HG02943 (cell line): ENCODE measurements around the gene HRAS.

Experiments
- ATAC-seq: cut with Tn5 transposase; IDR thresholded peaks from one replicate; pipeline ENCODE4 v1.9.1; 2021; ENCODE audit warnings: mild to moderate bottlenecking, low read depth, moderate library complexity; ENCODE audit not compliant: unreplicated experiment

Gene HRAS

GRCh38 chr11:497565-498296 is 37.6 kb downstream of the HRAS start:
- ATAC-seq = no peak

- no peak for ATAC-seq
Measured at GRCh38 chr11:496834-497564, 38.4 kb downstream of the HRAS start.

GRCh38 chr11:495537-495931 is 39.8 kb downstream of the HRAS start:
- no peak for ATAC-seq

GRCh38 chr11:494761-495536 is 40.4 kb downstream of the HRAS start:
- no peak for ATAC-seq

GRCh38 chr11:492427-493226 is 42.7 kb downstream of the HRAS start:
- ATAC-seq = no peak

GRCh38 chr11:491358-491757 is 44.0 kb downstream of the HRAS start:
- no peak for ATAC-seq

GRCh38 chr11:490930-491260 is 44.5 kb downstream of the HRAS start:
- ATAC-seq = no peak

GRCh38 chr11:490186-490929 is 45.0 kb downstream of the HRAS start:
- no peak for ATAC-seq

- no peak for ATAC-seq
Measured at GRCh38 chr11:489610-490185, 45.7 kb downstream of the HRAS start.

GRCh38 chr11:488992-489391 is 46.4 kb downstream of the HRAS start:
- no peak for ATAC-seq

GRCh38 chr11:488579-488978 is 46.8 kb downstream of the HRAS start:
- ATAC-seq = no peak

GRCh38 chr11:488062-488461 is 47.3 kb downstream of the HRAS start:
- no peak for ATAC-seq

- no peak for ATAC-seq
Measured at GRCh38 chr11:487571-488021, 47.8 kb downstream of the HRAS start.

- no peak for ATAC-seq
Measured at GRCh38 chr11:486189-486588, 49.2 kb downstream of the HRAS start.

- ATAC-seq = no peak
Measured at GRCh38 chr11:484616-485015, 50.8 kb downstream of the HRAS start.
